Measurements from ENCODE around the gene GALNT18.

- TF ChIP-seq PATZ1 (CRISPR knock-in tag; IDR thresholded peaks at IDR 0.05; ENCODE audit: borderline replicate concordance): no peak
- TF ChIP-seq RARB (CRISPR knock-in tag; IDR thresholded peaks at IDR 0.05): no peak
- no peak for TF ChIP-seq OSR1 (CRISPR knock-in tag; IDR thresholded peaks at IDR 0.05)
- no peak for TF ChIP-seq ZC3H10 (CRISPR knock-in tag; IDR thresholded peaks at IDR 0.05)
- TF ChIP-seq CSDC2 (CRISPR knock-in tag; IDR thresholded peaks at IDR 0.05): no peak
- TF ChIP-seq ZNF8 (CRISPR knock-in tag; IDR thresholded peaks at IDR 0.05): no peak
These were observed 140.4 kb downstream of the GALNT18 start for GRCh38 chr11:11481371-11481770.

Measured in SK-N-SH treated with all-trans-retinoic acid at 6 μM for 48 hours (cell line).